GM12878 (cell line): ENCODE measurements around the gene MLEC. TPM values are rescaled to one million over a fixed set of nuclear protein-coding genes. Genes with fewer than 3 reads are reported as not detected.

Source experiments
- ATF3 ChIP-seq: IDR thresholded peaks from 2 replicates; pipeline ENCODE4 v1.6.1; 2011; ENCODE audit warnings: low read depth, mild to moderate bottlenecking, low read length, moderate library complexity, borderline replicate concordance; ENCODE audit errors: extremely low read depth
- CBFB ChIP-seq: IDR thresholded peaks from 2 replicates; pipeline ENCODE4 v1.6.1; 2016; ENCODE audit warnings: antibody characterized with exemption, low read depth
- CTCF ChIP-seq, 3 experiments: IDR thresholded peaks in 2 of 3; conservative IDR thresholded peaks in 1 of 3; 2 replicates each; pipeline ENCODE4 v1.5.1; 2011; ENCODE audit warnings: low read depth in 3 of 3, low read length in 3 of 3, mild to moderate bottlenecking in 3 of 3, control low read depth in 2 of 3, moderate library complexity in 2 of 3, inconsistent platforms in 1 of 3, mixed read lengths in 1 of 3; ENCODE audit not compliant: control insufficient read depth in 2 of 3, insufficient read depth in 1 of 3; ENCODE audit errors: extremely low read depth in 1 of 3
- E2F8 ChIP-seq: fragments of 450-650 bp; IDR thresholded peaks from 2 replicates; pipeline ENCODE4 v1.6.1; 2018; ENCODE audit warnings: mild to moderate bottlenecking, low read depth, moderate library complexity; ENCODE audit not compliant: partially characterized antibody
- EZH2 ChIP-seq: IDR thresholded peaks from 2 replicates; pipeline ENCODE4 v1.6.1; 2012; ENCODE audit warnings: low read depth, mild to moderate bottlenecking, control low read depth, inconsistent platforms, low read length, borderline replicate concordance; ENCODE audit not compliant: control insufficient read depth
- GABPA ChIP-seq: IDR thresholded peaks from 2 replicates; pipeline ENCODE4 v1.6.1; 2014; ENCODE audit warnings: antibody characterized with exemption, low read depth, mild to moderate bottlenecking, inconsistent platforms
- KDM1A ChIP-seq: fragments of 200-600 bp; sonication (generic); IDR thresholded peaks from 2 replicates; pipeline ENCODE4 v1.6.1; 2016; ENCODE audit warnings: borderline replicate concordance
- PBX3 ChIP-seq: IDR thresholded peaks from 2 replicates; pipeline ENCODE4 v1.6.1; 2011; ENCODE audit warnings: mild to moderate bottlenecking, low read depth, low read length, moderate library complexity; ENCODE audit not compliant: insufficient replicate concordance
- POLR2A ChIP-seq: IDR thresholded peaks from 2 replicates; pipeline ENCODE4 v1.6.1; 2011; ENCODE audit warnings: low read depth, mild to moderate bottlenecking, low read length
- PRDM15 ChIP-seq: fragments of 450-650 bp; formaldehyde crosslinking; IDR thresholded peaks from 2 replicates; pipeline ENCODE4 v1.4.0; 2020; ENCODE audit warnings: mild to moderate bottlenecking, moderate library complexity
- RFX5 ChIP-seq: IDR thresholded peaks from 2 replicates; pipeline ENCODE4 v1.6.1; 2011; ENCODE audit warnings: low read depth, low read length, improper control_type of control experiment
- TBL1XR1 ChIP-seq: IDR thresholded peaks from 2 replicates; pipeline ENCODE4 v1.6.1; 2012; ENCODE audit warnings: low read depth, low read length, improper control_type of control experiment
- ZNF217 ChIP-seq: fragments of 450-650 bp; IDR thresholded peaks from 2 replicates; pipeline ENCODE4 v1.6.1; 2017; ENCODE audit warnings: antibody characterized with exemption, mild to moderate bottlenecking
- ZNF687 ChIP-seq: fragments of 450-650 bp; IDR thresholded peaks from 2 replicates; pipeline ENCODE4 v1.6.1; 2017; ENCODE audit warnings: mild to moderate bottlenecking, moderate library complexity
- polyA plus RNA-seq, 11 experiments: library from polyadenylated mRNA; depleted of rRNA in 4 of 11; unstranded in 6 of 11; stranded (reverse) in 5 of 11; fragments of >200 nt; fragmentation: Nextera tagmentation in 4 of 11; fragmentation: Illumina TruSeq in 1 of 11; extraction: Ambion mirVana in 4 of 11; extraction: Trizol in 1 of 11; gene quantifications; 1 replicate in 1 of 11; 2 replicates in 10 of 11; pipeline versions ENCODE4 v1.2.1 to v1.2.3, GENCODE V29; 2011 to 2016; ENCODE audit warnings: inconsistent platforms in 2 of 11, missing spikeins in 2 of 11, low read depth in 1 of 11
- total RNA-seq, 4 experiments: library from RNA; depleted of rRNA in 3 of 4; stranded (reverse); fragments of >200 nt in 3 of 4; fragmentation: Illumina TruSeq in 1 of 4; extraction: Trizol in 1 of 4; gene quantifications; 2 replicates each; pipeline versions ENCODE4 v1.2.1 to v1.2.3, GENCODE V29; 2013 to 2021

Gene MLEC
- total and polyA plus RNA-seq, 10 of the 15 experiments (the other 5 are each of a cell fraction or from before 2014, with no cell fraction given), result 26.7 to 172 (median 103) TPM

GRCh38 chr12:120710031-120710804 is 23.3 kb downstream of the MLEC start, which contains the start of gene UNC119B (continued):
- TF ChIP-seq EZH2, result no peak
- TF ChIP-seq ZNF217, result no peak
- no peak for TF ChIP-seq CTCF (IDR thresholded peaks at IDR 0.05 in 2 of 3, conservative IDR thresholded peaks at IDR 0.05 in 1 of 3; ENCODE audit: control insufficient read depth in 2 of 3, extremely low read depth in 1 of 3, insufficient read depth in 1 of 3, low read depth in 3 of 3, low read length in 3 of 3)
- no peak for TF ChIP-seq KDM1A
- no peak for TF ChIP-seq GABPA
- peak; percentile 73 for TF ChIP-seq ZNF687
- TF ChIP-seq PRDM15 (CRISPR knock-in tag), result no peak
- no peak for TF ChIP-seq E2F8
- peak; percentile 79 for TF ChIP-seq POLR2A
- TF ChIP-seq ATF3, result no peak
- TF ChIP-seq RFX5, result no peak
- no peak for TF ChIP-seq TBL1XR1
- TF ChIP-seq PBX3, result no peak
- TF ChIP-seq CBFB, result no peak
